Suppressor macrophage (primary cell): ENCODE results near the gene UBA7.
"Not testable (repeated sequence)": the region's sequence is repeated elsewhere in the genome, so short reads cannot be mapped to it uniquely, and the experiment has no call there.

Experiments used
- DNase-seq, 4 experiments: peaks; one replicate each; pipeline ENCODE4 v3.0.0-alpha.2; 2020 to 2022

Gene UBA7

GRCh38 chr3:49804141-49805041 lies 9.4 kb downstream of the UBA7 start:
- peak in 2 of 4 experiments; percentile 18 to 27 for DNase-seq

GRCh38 chr3:49803465-49804140 lies 10.2 kb downstream of the UBA7 start:
- peak; percentile 21 to 59 (median 46) for DNase-seq

- peak; percentile 89 to 96 (median 92) for DNase-seq
Measured at GRCh38 chr3:49802719-49803464, 10.9 kb downstream of the UBA7 start, which contains the start of gene INKA1. TSS of gene INKA1 (plus strand) at chr3:49803261. CDS start at chr3:49803393, 132 bp downstream.

GRCh38 chr3:49801160-49801559 lies 12.6 kb downstream of the UBA7 start:
- no peak for DNase-seq

GRCh38 chr3:49799761-49800160 lies 14.0 kb downstream of the UBA7 start, which contains the start of gene CDHR4:
TSS of gene CDHR4 (minus strand) at chr3:49799873. CDS start at chr3:49799812, 61 bp downstream.
- peak in 2 of 4 experiments; percentile 42 to 46 for DNase-seq

- DNase-seq = no peak
Measured at GRCh38 chr3:49799105-49799504, 14.6 kb downstream of the UBA7 start.

- no peak for DNase-seq
Measured at GRCh38 chr3:49794926-49795905, 18.5 kb downstream of the UBA7 start.

- DNase-seq = no peak
Measured at GRCh38 chr3:49794431-49794830, 19.3 kb downstream of the UBA7 start.

- no peak for DNase-seq
Measured at GRCh38 chr3:49793486-49794085, 20.2 kb downstream of the UBA7 start.

GRCh38 chr3:49792371-49793150 lies 21.2 kb downstream of the UBA7 start:
- DNase-seq = no peak

GRCh38 chr3:49791571-49791970 lies 22.2 kb downstream of the UBA7 start:
- no peak for DNase-seq

- DNase-seq = no peak
Measured at GRCh38 chr3:49790626-49791411, 22.9 kb downstream of the UBA7 start.

GRCh38 chr3:49788056-49788455 lies 25.7 kb downstream of the UBA7 start:
- no peak for DNase-seq

GRCh38 chr3:49787536-49787935 lies 26.2 kb downstream of the UBA7 start:
- no peak for DNase-seq

- DNase-seq = no peak
Measured at GRCh38 chr3:49787182-49787464, 26.6 kb downstream of the UBA7 start.

- peak; percentile 99 to 100 (median 100) for DNase-seq
Measured at GRCh38 chr3:49786357-49787181, 27.2 kb downstream of the UBA7 start, which contains the start of gene IP6K1. TSS of gene IP6K1 (minus strand) at chr3:49786542. CDS start at chr3:49748040, 38,502 bp downstream.

GRCh38 chr3:49785565-49786356 lies 28.0 kb downstream of the UBA7 start:
- peak; percentile 24 to 61 (median 45) for DNase-seq

- DNase-seq = not testable (repeated sequence)
Measured at GRCh38 chr3:49782277-49782676, 31.5 kb downstream of the UBA7 start.
